ENCODE results near the gene CCDC102B.

The CCDC102B gene

GRCh38 chr18:68944826-68945225 lies 146.9 kb downstream of the CCDC102B start:
- Histone ChIP-seq H3K79me2 (ENCODE audit: insufficient read depth, low read depth) (no peaks in the 10 kb centered on the region), H2AFZ (ENCODE audit: low read depth) (no peak overlapping the region), H3K27ac (no peak overlapping the region), H4K20me1 (ENCODE audit: insufficient read depth) (no peaks in the 10 kb centered on the region), H3K4me2 (no peak overlapping the region), H3K4me1 (ENCODE audit: low read depth, poor library complexity, severe bottlenecking) (no peaks in the 10 kb centered on the region), H3K9ac (no peak overlapping the region), H3K36me3 (ENCODE audit: insufficient read depth) (no peaks in the 10 kb centered on the region), H3K27me3 (ENCODE audit: insufficient read depth, low read depth) (no peaks in the 10 kb centered on the region), H3K4me3 (IDR thresholded peaks at IDR 0.05; ENCODE audit: insufficient read depth, low read depth, low read length) (no peak overlapping the region)
- no peak for TF ChIP-seq CTCF (conservative IDR thresholded peaks at IDR 0.05; ENCODE audit: low read depth, low read length)

GRCh38 chr18:68948622-68949021 lies 150.7 kb downstream of the CCDC102B start:
- no peak overlapping the region for H3K9ac ChIP-seq
- H3K27me3 ChIP-seq (ENCODE audit: insufficient read depth, low read depth): no peaks in the 10 kb centered on the region
- H3K4me1 ChIP-seq (ENCODE audit: low read depth, poor library complexity, severe bottlenecking): no peaks in the 10 kb centered on the region
- no peaks in the 10 kb centered on the region for H4K20me1 ChIP-seq (ENCODE audit: insufficient read depth)
- TF ChIP-seq CTCF (conservative IDR thresholded peaks at IDR 0.05; ENCODE audit: low read depth, low read length): no peak
- H3K27ac ChIP-seq: no peak overlapping the region
- H3K36me3 ChIP-seq (ENCODE audit: insufficient read depth): no peaks in the 10 kb centered on the region
- H3K79me2 ChIP-seq (ENCODE audit: insufficient read depth, low read depth): no peaks in the 10 kb centered on the region
- H3K4me2 ChIP-seq: no peak overlapping the region
- no peak overlapping the region for H3K4me3 ChIP-seq (IDR thresholded peaks at IDR 0.05; ENCODE audit: insufficient read depth, low read depth, low read length)
- no peak overlapping the region for H2AFZ ChIP-seq (ENCODE audit: low read depth)

- H2AFZ ChIP-seq (ENCODE audit: low read depth): no peak overlapping the region
- no peaks in the 10 kb centered on the region for H3K79me2 ChIP-seq (ENCODE audit: insufficient read depth, low read depth)
- no peaks in the 10 kb centered on the region for H3K27me3 ChIP-seq (ENCODE audit: insufficient read depth, low read depth)
- H3K36me3 ChIP-seq (ENCODE audit: insufficient read depth): no peaks in the 10 kb centered on the region
- H3K4me3 ChIP-seq (IDR thresholded peaks at IDR 0.05; ENCODE audit: insufficient read depth, low read depth, low read length): no peak overlapping the region
- no peak overlapping the region for H3K27ac ChIP-seq
- TF ChIP-seq CTCF (conservative IDR thresholded peaks at IDR 0.05; ENCODE audit: low read depth, low read length): no peak
- H3K4me2 ChIP-seq: no peak overlapping the region
- no peaks in the 10 kb centered on the region for H4K20me1 ChIP-seq (ENCODE audit: insufficient read depth)
- H3K9ac ChIP-seq: no peak overlapping the region
- H3K4me1 ChIP-seq (ENCODE audit: low read depth, poor library complexity, severe bottlenecking): no peaks in the 10 kb centered on the region
These were observed 156.9 kb downstream of the CCDC102B start for GRCh38 chr18:68954738-68955137.

- Histone ChIP-seq H4K20me1 (ENCODE audit: insufficient read depth) (no peaks in the 10 kb centered on the region), H2AFZ (ENCODE audit: low read depth) (no peak overlapping the region), H3K27ac (no peak overlapping the region), H3K4me1 (ENCODE audit: low read depth, poor library complexity, severe bottlenecking) (no peaks in the 10 kb centered on the region), H3K4me3 (IDR thresholded peaks at IDR 0.05; ENCODE audit: insufficient read depth, low read depth, low read length) (no peak overlapping the region), H3K27me3 (ENCODE audit: insufficient read depth, low read depth) (no peaks in the 10 kb centered on the region), H3K79me2 (ENCODE audit: insufficient read depth, low read depth) (no peaks in the 10 kb centered on the region), H3K9ac (no peak overlapping the region), H3K4me2 (no peak overlapping the region), H3K36me3 (ENCODE audit: insufficient read depth) (no peaks in the 10 kb centered on the region)
- no peak for TF ChIP-seq CTCF (conservative IDR thresholded peaks at IDR 0.05; ENCODE audit: low read depth, low read length)
These were observed 158.8 kb downstream of the CCDC102B start for GRCh38 chr18:68956650-68957049.

Measured in KMS-11 (cell line).